Keratinocyte (primary cell): ENCODE results near the gene PGLYRP4. TPM values are rescaled to one million over a fixed set of nuclear protein-coding genes. Genes with fewer than 3 reads are reported as not detected.

Experiments used
- DNase-seq: peaks from one replicate; pipeline ENCODE4 v3.0.0-alpha.2; 2011; ENCODE audit warnings: low read depth, missing footprints, low spot score
- FAIRE-seq: peaks from 2 replicates; lab custom pipeline; 2011; peaks lifted over from hg19 to GRCh38; lab: Jason Lieb, UNC
- H2AFZ ChIP-seq: 2 replicates; pipeline ENCODE4 v1.6.0; 2012; ENCODE audit warnings: low read length, control low read depth, inconsistent platforms; ENCODE audit not compliant: control insufficient read depth
- H3K27ac ChIP-seq: 2 replicates; pipeline ENCODE4 v1.5.1; 2011; ENCODE audit warnings: low read length; ENCODE audit not compliant: control insufficient read depth, insufficient read depth
- H3K27me3 ChIP-seq: 3 replicates; pipeline ENCODE4 v1.6.0; 2011; ENCODE audit warnings: low read length; ENCODE audit not compliant: control insufficient read depth, insufficient read depth; ENCODE audit errors: extremely low read depth
- H3K36me3 ChIP-seq, 2 experiments: 2 replicates in 1 of 2; 3 replicates in 1 of 2; pipeline ENCODE4 v1.5.1; 2011; ENCODE audit warnings: low read length in 2 of 2, mild to moderate bottlenecking in 1 of 2; ENCODE audit not compliant: control insufficient read depth in 2 of 2, insufficient read depth in 2 of 2; ENCODE audit errors: extremely low read depth in 1 of 2
- H3K4me1 ChIP-seq: 3 replicates; pipeline ENCODE4 v1.5.1; 2011; ENCODE audit warnings: low read length; ENCODE audit not compliant: control insufficient read depth, insufficient read depth; ENCODE audit errors: extremely low read depth
- H3K4me2 ChIP-seq: 3 replicates; pipeline ENCODE4 v1.6.0; 2011; ENCODE audit warnings: low read depth, low read length; ENCODE audit not compliant: control insufficient read depth, insufficient read depth; ENCODE audit errors: extremely low read depth
- H3K4me3 ChIP-seq, 3 experiments: fragments of 200-600 bp in 1 of 3; sonication (generic) in 1 of 3; 2 replicates in 2 of 3; 3 replicates in 1 of 3; pipeline ENCODE4 v1.5.1; 2011 to 2016; ENCODE audit warnings: low read length in 3 of 3, mild to moderate bottlenecking in 3 of 3, control low read depth in 2 of 3, inconsistent platforms in 1 of 3, low read depth in 1 of 3, mixed read lengths in 1 of 3, mixed run types in 1 of 3, moderate library complexity in 1 of 3; ENCODE audit not compliant: control insufficient read depth in 2 of 3, insufficient read depth in 2 of 3; ENCODE audit errors: extremely low read depth in 1 of 3
- H3K79me2 ChIP-seq: 2 replicates; pipeline ENCODE4 v1.6.0; 2012; ENCODE audit warnings: low read length; ENCODE audit not compliant: control insufficient read depth, insufficient read depth
- H3K9ac ChIP-seq: 3 replicates; pipeline ENCODE4 v1.6.0; 2011; ENCODE audit warnings: low read length; ENCODE audit not compliant: control insufficient read depth, insufficient read depth; ENCODE audit errors: extremely low read depth
- H3K9me1 ChIP-seq: 3 replicates; pipeline ENCODE4 v1.6.0; 2011; ENCODE audit warnings: low read length; ENCODE audit not compliant: control insufficient read depth, insufficient read depth; ENCODE audit errors: extremely low read depth
- H3K9me3 ChIP-seq: 2 replicates; pipeline ENCODE4 v1.5.1; 2012; ENCODE audit warnings: low read depth, low read length; ENCODE audit not compliant: control insufficient read depth
- H4K20me1 ChIP-seq: 3 replicates; pipeline ENCODE4 v1.6.0; 2011; ENCODE audit warnings: low read length; ENCODE audit not compliant: control insufficient read depth, insufficient read depth; ENCODE audit errors: extremely low read depth
- CTCF ChIP-seq, 3 experiments: IDR thresholded peaks in 1 of 3; conservative IDR thresholded peaks in 1 of 3; optimal IDR thresholded peaks in 1 of 3; 2 replicates in 2 of 3; 3 replicates in 1 of 3; pipeline versions ENCODE3 to v1.5.1; 2011; ENCODE audit warnings: low read length in 3 of 3, mild to moderate bottlenecking in 3 of 3, moderate library complexity in 2 of 3, control low read depth in 1 of 3, inconsistent platforms in 1 of 3; ENCODE audit not compliant: insufficient read depth in 2 of 3; ENCODE audit errors: extremely low read depth in 1 of 3
- EZH2 ChIP-seq: IDR thresholded peaks from one replicate; pipeline ENCODE4 v1.6.1; 2012; ENCODE audit warnings: inconsistent platforms, mild to moderate bottlenecking, low read length, moderate library complexity
- dilution Hi-C: fragments of 300-500 bp; cut with MboI; formaldehyde crosslinking; loops from one replicate; pipeline ENCODE4 v1.7.0; 2020; ENCODE audit warnings: low sequenced_read_pairs; ENCODE audit not compliant: extremely low pct_ligation_motif_present
- polyA plus RNA-seq, 5 experiments: library from polyadenylated mRNA; depleted of rRNA in 3 of 5; stranded (reverse) in 3 of 5; stranded (forward) in 1 of 5; unstranded in 1 of 5; fragments of >200 nt; gene quantifications; 1 replicate in 1 of 5; 2 replicates in 3 of 5; 3 replicates in 1 of 5; pipeline versions ENCODE4 v1.2.1 to v1.2.3, GENCODE V29; 2011 to 2012; ENCODE audit warnings: missing spikeins in 2 of 5, low read depth in 1 of 5, low replicate concordance in 1 of 5

PGLYRP4 gene
- polyA plus RNA-seq, 1 donor (not counting 4 experiments of a cell fraction or from before 2014, with no cell fraction given): 3.8 TPM

- DNase-seq (no peak), FAIRE-seq (no peak)
- H3K27ac ChIP-seq: no peak overlapping the region
- H3K4me1 ChIP-seq: peaks cover 30% of the 10 kb centered on the region
- H4K20me1 ChIP-seq: no peaks in the 10 kb centered on the region
- no peak overlapping the region for H2AFZ ChIP-seq
- no peak overlapping the region for H3K9ac ChIP-seq
- no peak overlapping the region for H3K4me3 ChIP-seq
- H3K36me3 ChIP-seq: no peaks in the 10 kb centered on the region
- no peaks in the 10 kb centered on the region for H3K9me1 ChIP-seq
- no peaks in the 10 kb centered on the region for H3K9me3 ChIP-seq
- H3K27me3 ChIP-seq: no peaks in the 10 kb centered on the region
- TF ChIP-seq EZH2 (no peak), CTCF (optimal IDR thresholded peaks at IDR 0.05 in 1 of 3, IDR thresholded peaks at IDR 0.05 in 1 of 3, conservative IDR thresholded peaks at IDR 0.05 in 1 of 3; ENCODE audit: extremely low read depth in 1 of 3, insufficient read depth in 2 of 3, low read length in 3 of 3) (no peak)
- H3K79me2 ChIP-seq: no peaks in the 10 kb centered on the region
- dilution Hi-C loops: no loop called here
- no peak overlapping the region for H3K4me2 ChIP-seq
Measured at GRCh38 chr1:153374071-153374470, 25.4 kb upstream of the PGLYRP4 start.

GRCh38 chr1:153372571-153372970 lies 23.9 kb upstream of the PGLYRP4 start:
- Histone ChIP-seq H3K27me3 (no peaks in the 10 kb centered on the region), H3K9ac (no peak overlapping the region), H3K4me2 (no peak overlapping the region), H3K4me3 (no peak overlapping the region), H3K4me1 (peaks cover 30% of the 10 kb centered on the region), H3K9me1 (no peaks in the 10 kb centered on the region), H3K79me2 (no peaks in the 10 kb centered on the region), H3K36me3 (no peaks in the 10 kb centered on the region), H3K27ac (no peak overlapping the region), H4K20me1 (no peaks in the 10 kb centered on the region), H2AFZ (no peak overlapping the region), H3K9me3 (no peaks in the 10 kb centered on the region)
- no peak for DNase-seq
- no peak for FAIRE-seq
- no peak for TF ChIP-seq CTCF (optimal IDR thresholded peaks at IDR 0.05 in 1 of 3, IDR thresholded peaks at IDR 0.05 in 1 of 3, conservative IDR thresholded peaks at IDR 0.05 in 1 of 3; ENCODE audit: extremely low read depth in 1 of 3, insufficient read depth in 2 of 3, low read length in 3 of 3)
- no peak for TF ChIP-seq EZH2
- dilution Hi-C loops: no loop called here
